DND-41 (cell line): Measurements from ENCODE around the gene DSC1.

ENCODE experiments used
- ATAC-seq: fragments of 200-7000 bp; cut with Tn5 transposase; 3 replicates; pipeline ENCODE4 v1.9.1; 2021; ENCODE audit warnings: low read depth; ENCODE audit not compliant: insufficient read depth
- DNase-seq: peaks from one replicate; pipeline ENCODE4 v3.0.0-alpha.2; 2020
- H2AFZ ChIP-seq: 2 replicates; pipeline ENCODE4 v1.6.0; 2012; ENCODE audit warnings: low read depth, low read length
- H3K27ac ChIP-seq: 2 replicates; pipeline ENCODE4 v1.5.1; 2012; ENCODE audit warnings: low read length, inconsistent platforms
- H3K27me3 ChIP-seq: fragments of 200-600 bp; sonication (generic); 2 replicates; pipeline ENCODE4 v1.6.0; 2012; ENCODE audit warnings: low read length, mild to moderate bottlenecking, inconsistent platforms; ENCODE audit not compliant: insufficient read depth, poor library complexity
- H3K36me3 ChIP-seq: 2 replicates; pipeline ENCODE4 v1.5.1; 2012; ENCODE audit warnings: low read length, inconsistent platforms; ENCODE audit not compliant: insufficient read depth
- H3K4me1 ChIP-seq: 2 replicates; pipeline ENCODE4 v1.5.1; 2012; ENCODE audit warnings: mild to moderate bottlenecking, low read length; ENCODE audit not compliant: insufficient read depth
- H3K4me2 ChIP-seq: 2 replicates; pipeline ENCODE4 v1.6.0; 2012; ENCODE audit warnings: mild to moderate bottlenecking, moderate library complexity, low read length, inconsistent platforms; ENCODE audit not compliant: insufficient read depth
- H3K4me3 ChIP-seq, 2 experiments: fragments of 200-600 bp in 1 of 2; shearing (Covaris generic) in 1 of 2; 2 replicates each; pipeline ENCODE4 v1.5.1; 2012 to 2016; ENCODE audit warnings: inconsistent platforms in 2 of 2, low read length in 2 of 2, mild to moderate bottlenecking in 2 of 2, low read depth in 1 of 2, moderate library complexity in 1 of 2
- H3K79me2 ChIP-seq: 2 replicates; pipeline ENCODE4 v1.6.0; 2012; ENCODE audit warnings: low read length, inconsistent platforms; ENCODE audit not compliant: insufficient read depth
- H3K9ac ChIP-seq: 2 replicates; pipeline ENCODE4 v1.6.0; 2012; ENCODE audit warnings: low read depth, mild to moderate bottlenecking, inconsistent platforms, low read length, moderate library complexity
- H3K9me3 ChIP-seq: 2 replicates; pipeline ENCODE4 v1.5.1; 2012; ENCODE audit warnings: low read length, moderate library complexity, mild to moderate bottlenecking, inconsistent platforms; ENCODE audit not compliant: insufficient read depth, severe bottlenecking
- H4K20me1 ChIP-seq: 2 replicates; pipeline ENCODE4 v1.6.0; 2012; ENCODE audit warnings: low read length; ENCODE audit not compliant: insufficient read depth
- CTCF ChIP-seq: IDR thresholded peaks from 2 replicates; pipeline ENCODE4 v1.5.1; 2012; ENCODE audit warnings: borderline replicate concordance, low read length, moderate library complexity, mild to moderate bottlenecking; ENCODE audit not compliant: poor library complexity, severe bottlenecking; ENCODE audit errors: extremely low read depth
- EZH2 ChIP-seq: IDR thresholded peaks from 3 replicates; pipeline ENCODE4 v1.6.1; 2012; ENCODE audit warnings: borderline replicate concordance, low read depth, mild to moderate bottlenecking, moderate library complexity, low read length, inconsistent platforms; ENCODE audit not compliant: severe bottlenecking

Gene DSC1

DNA sequence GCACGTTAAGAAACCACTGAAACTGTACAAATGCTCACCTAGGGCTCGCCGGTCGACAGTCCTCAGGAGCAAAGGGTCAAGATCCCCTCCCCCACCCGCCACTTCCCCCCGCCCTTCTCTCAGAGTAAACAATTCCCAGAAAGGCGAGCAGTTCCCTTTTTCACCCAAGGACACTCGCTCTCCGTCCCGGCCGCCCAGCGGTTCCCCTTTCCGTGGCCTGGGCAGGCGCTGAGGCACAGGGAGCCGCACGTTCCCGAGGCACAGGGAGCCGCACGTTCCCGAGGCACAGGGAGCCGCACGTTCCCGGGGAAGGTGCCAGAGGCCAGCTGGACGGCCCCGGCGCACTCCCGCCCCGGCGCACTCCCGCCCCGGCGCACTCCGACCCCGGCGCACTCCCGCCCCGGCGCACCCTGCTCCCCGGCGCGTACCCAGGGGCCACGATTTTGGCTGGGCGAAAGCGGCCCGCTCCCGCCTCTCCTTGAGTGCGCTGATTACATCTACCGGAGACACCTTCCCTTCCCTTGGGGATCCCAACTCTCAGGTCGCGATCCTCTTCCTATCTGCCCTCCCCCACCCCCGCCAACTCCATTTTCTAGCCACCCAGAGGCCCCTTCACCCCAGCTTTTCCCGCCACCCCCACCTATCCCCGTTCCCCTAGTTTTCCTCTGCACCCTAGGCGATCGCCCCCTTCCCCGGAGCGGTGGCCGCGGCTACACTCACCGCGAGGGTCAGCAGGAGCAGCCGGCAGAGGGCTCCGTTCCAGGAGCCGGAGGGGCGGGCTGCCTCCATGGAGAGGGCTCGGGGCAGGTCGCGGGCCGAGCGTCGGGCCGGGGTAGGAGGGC, 61.3 kb downstream of the DSC1 start:
- Histone ChIP-seq H3K4me2 (no peak overlapping the region), H3K79me2 (no peaks in the 10 kb centered on the region), H2AFZ (no peak overlapping the region), H3K27ac (no peak overlapping the region), H3K27me3 (no peaks in the 10 kb centered on the region), H4K20me1 (no peaks in the 10 kb centered on the region), H3K36me3 (no peaks in the 10 kb centered on the region), H3K9me3 (no peaks in the 10 kb centered on the region), H3K4me1 (no peaks in the 10 kb centered on the region), H3K9ac (no peak overlapping the region), H3K4me3 (no peak overlapping the region)
- no peak for DNase-seq
- no peak for ATAC-seq
- TF ChIP-seq EZH2 (no peak), CTCF (no peak)

DNA sequence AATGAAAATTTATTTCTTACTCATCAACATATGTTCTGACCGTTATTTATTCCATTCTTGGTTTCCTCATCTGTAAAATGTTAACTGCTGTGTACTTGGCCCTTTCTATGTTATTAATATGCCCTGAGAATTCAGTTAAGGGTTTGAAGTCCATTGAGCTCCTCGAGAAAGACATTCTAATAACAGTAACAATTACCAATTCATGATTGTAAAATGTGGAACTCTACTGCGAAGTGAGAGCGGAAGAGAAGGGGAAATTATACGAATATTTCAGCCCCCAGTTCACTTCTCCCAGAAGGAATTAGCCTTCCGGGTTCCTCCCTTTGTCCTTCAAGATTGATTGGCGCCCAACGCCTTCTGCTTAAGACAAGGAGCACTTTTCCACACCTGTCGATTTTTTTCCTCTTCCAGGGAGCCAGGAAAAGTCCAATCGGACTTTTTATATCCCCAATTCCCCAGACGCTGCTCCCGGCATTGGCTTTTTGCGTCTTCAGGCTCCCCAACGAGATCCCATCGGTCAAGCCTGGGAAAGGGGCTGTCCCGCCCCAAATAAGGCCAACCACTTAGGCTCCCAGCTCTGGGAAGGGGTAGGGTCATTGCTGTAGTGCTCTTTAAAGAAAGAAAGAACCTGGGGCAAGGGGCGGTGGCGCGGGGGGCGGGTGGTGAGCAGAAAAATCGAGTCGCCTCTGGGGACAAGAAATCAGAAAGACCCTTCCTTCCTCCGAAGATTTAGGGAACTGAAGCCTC, 62.0 kb downstream of the DSC1 start:
- Histone ChIP-seq H3K4me3 (no peak overlapping the region), H3K9me3 (no peaks in the 10 kb centered on the region), H3K4me1 (no peaks in the 10 kb centered on the region), H4K20me1 (no peaks in the 10 kb centered on the region), H3K27ac (no peak overlapping the region), H3K4me2 (no peak overlapping the region), H3K27me3 (no peaks in the 10 kb centered on the region), H3K9ac (no peak overlapping the region), H3K36me3 (no peaks in the 10 kb centered on the region), H3K79me2 (no peaks in the 10 kb centered on the region), H2AFZ (no peak overlapping the region)
- no peak for DNase-seq
- no peak for TF ChIP-seq CTCF
- no peak for TF ChIP-seq EZH2
- ATAC-seq, result no peak

DNA sequence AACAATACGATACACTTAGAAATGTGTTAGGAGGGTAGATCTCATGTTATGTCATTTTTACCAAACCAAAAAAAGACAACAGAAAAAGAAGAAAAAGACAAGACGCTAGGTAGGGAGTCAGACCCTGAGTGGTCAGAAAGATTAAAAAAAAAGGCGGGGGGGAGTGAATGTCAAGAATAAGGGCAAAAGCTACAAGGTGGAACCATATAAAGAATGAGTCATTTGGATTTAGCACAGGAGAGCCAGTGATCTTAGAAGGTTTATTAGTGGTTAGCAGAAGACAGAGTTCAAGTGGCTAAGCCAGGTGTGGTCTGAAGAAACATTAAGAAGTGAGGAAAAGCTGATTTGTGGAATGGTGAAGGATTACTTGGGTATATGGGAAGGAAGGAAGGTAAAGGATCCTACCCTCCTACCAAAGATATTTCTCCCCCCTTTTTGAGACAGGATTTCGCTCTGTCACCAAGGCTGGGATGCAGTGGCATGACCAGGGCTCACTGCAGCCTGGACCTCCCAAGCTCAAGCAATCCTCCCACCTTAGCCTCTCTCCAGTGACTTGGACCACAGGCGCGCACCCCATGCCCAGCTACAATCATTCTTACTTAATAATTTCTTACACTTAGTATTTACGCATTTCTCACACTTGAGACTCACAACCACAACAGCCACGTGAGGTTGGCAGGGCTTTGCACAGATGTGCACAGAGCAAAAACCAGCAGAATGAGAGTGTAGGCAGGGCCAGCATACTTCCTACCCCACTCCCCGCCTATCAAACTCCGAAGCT, 63.0 kb downstream of the DSC1 start:
- no peak for DNase-seq
- Histone ChIP-seq H2AFZ (no peak overlapping the region), H3K27me3 (no peaks in the 10 kb centered on the region), H3K9me3 (no peaks in the 10 kb centered on the region), H3K4me3 (no peak overlapping the region), H4K20me1 (no peaks in the 10 kb centered on the region), H3K79me2 (no peaks in the 10 kb centered on the region), H3K27ac (no peak overlapping the region), H3K9ac (no peak overlapping the region), H3K36me3 (no peaks in the 10 kb centered on the region), H3K4me1 (no peaks in the 10 kb centered on the region), H3K4me2 (no peak overlapping the region)
- ATAC-seq, result no peak
- no peak for TF ChIP-seq CTCF
- TF ChIP-seq EZH2, result no peak
